Medulla oblongata (tissue), 1 donor: ENCODE results near the gene MAN1A1.

Source experiments
- DNase-seq: peaks from one replicate; pipeline ENCODE4 v3.0.0-alpha.2; 2015; ENCODE audit errors: extremely low spot score

MAN1A1 gene

GRCh38 chr6:119270545-119270944 lies 79.0 kb downstream of the MAN1A1 start:
- DNase-seq = no peak

DNA sequence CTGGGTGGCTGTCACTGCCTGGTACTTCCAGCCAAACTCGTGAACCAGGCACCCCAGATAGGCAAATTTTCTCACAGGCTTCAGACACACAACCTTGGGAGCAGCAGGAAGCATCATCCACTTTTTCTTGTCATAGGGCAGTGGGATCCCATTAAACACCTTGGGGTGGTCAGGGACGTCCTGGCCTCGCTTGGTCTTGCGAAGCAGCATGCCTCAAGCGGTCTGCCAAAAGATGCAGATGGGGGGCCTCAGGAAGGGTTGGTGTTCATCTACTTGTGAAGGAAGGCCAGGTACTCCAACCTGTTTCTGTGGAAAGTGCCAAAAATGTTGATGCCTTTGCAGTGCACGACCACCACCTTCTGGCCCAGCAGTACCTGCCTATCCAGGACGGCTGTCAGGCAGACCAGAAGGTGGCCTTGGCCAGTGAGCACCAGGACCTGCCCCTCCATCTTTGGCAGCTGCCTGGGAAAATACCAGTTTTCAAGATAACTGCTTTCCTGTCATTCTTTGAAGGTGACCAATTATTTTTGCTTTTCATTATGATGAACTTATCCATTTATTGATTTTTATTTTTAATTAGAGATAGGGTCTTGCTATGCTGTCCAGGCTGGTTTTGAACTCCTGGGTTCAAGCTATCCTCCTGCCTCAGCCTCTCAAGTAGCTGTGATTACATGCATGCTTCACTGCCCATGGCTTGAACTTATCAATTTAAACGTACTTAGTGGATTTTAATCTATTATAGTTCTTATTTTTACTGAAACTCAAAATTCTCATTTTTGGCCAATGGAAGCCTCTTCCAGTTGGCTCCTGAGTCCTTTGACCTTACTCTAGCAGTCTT lies 80.1 kb downstream of the MAN1A1 start:
- no peak for DNase-seq

- DNase-seq = no peak
Measured at GRCh38 chr6:119267126-119267905, 82.2 kb downstream of the MAN1A1 start.

DNA sequence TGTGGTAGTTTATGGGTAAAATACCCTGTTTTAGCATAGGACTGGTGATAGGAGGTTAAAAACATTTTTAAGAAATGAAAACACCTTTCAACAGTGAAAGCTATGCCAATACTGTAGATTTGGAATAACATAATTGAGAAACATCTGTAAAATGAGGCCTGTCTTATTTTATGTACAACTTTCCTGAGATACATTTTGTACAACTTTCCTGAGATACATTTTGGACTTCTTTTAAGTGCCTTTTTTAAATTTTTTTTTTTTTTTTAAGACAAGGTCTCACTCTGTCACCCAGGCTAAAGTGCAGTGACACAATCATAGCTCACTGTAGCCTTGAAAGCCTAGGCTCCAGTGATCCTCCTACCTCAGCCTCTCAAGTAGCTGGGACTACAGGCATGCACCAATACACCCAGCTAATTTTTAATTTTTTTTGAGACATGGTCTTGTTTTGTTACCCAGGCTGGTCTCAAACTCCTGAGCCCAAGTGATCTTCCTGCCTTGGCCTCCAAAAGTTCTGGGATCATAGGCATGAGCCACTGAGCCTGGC lies 84.6 kb downstream of the MAN1A1 start:
- no peak for DNase-seq

DNA sequence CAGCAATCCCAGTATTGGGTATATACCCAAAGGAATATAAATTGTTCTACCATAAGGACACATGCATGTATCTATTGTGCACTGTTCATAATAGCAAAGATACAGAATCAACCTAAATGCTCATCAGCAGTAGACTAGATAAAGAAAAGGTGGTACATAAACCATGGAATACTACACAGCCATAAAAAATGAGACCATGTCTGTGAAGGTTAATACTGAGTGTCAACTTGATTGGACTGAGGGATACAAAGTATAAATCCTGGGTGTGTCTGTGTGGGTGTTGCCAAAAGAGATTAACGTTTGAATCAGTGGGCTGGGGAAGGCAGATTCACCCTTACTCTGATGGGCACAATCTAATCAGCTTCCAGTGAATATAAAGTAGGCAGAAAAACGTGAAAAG lies 86.9 kb downstream of the MAN1A1 start:
- DNase-seq = no peak

- DNase-seq = no peak
Measured at GRCh38 chr6:119261944-119262284, 87.6 kb downstream of the MAN1A1 start.

GRCh38 chr6:119259027-119259426 lies 90.5 kb downstream of the MAN1A1 start:
- no peak for DNase-seq

- DNase-seq = no peak
Measured at GRCh38 chr6:119257726-119258125, 91.8 kb downstream of the MAN1A1 start.

DNA sequence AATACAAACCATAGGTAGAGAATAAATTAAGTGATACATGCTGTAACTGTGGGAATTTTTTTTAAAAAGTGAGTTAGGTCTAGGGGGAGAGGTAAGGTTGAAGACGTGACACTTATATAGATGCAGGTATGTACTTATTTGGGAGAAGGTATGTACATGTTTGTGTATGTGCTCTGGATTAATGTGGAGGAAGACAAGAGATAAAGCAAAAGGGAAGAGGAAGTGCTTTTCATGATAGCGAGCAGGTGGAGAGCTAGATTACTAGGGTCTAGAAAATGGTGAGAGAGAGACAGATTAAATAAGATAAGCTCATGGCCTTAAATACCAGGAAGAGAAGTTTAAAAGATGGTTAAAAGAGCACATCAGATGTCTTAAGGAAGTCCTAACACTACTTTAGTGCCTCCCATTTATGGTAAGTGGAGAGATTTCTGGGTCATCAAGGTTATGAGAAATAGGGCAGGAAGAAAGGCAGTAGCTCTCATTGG lies 92.5 kb downstream of the MAN1A1 start:
- no peak for DNase-seq

GRCh38 chr6:119256392-119256791 lies 93.2 kb downstream of the MAN1A1 start:
- no peak for DNase-seq

- DNase-seq = no peak
Measured at GRCh38 chr6:119255492-119255891, 94.1 kb downstream of the MAN1A1 start.

DNA sequence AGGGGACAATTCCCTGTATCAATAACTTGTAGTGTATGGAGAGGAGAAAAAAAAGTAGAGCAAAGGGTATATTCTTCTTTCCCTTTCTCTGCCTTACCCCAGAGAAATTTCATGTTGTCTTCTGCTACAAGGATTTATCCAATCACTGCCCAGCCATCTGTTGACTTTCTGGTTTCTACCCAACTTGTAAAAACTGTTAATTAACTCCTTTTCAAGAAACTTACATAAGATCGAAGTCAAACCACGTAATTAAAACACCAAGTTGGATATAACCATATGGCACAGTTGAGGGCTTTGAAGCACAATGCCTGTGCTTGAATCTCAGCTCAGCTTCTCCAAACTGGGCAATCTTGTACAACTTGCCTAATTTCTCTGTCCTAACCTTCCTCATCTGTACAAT lies 99.5 kb downstream of the MAN1A1 start:
- DNase-seq = no peak

GRCh38 chr6:119249319-119249718 lies 100.2 kb downstream of the MAN1A1 start:
- no peak for DNase-seq

DNA sequence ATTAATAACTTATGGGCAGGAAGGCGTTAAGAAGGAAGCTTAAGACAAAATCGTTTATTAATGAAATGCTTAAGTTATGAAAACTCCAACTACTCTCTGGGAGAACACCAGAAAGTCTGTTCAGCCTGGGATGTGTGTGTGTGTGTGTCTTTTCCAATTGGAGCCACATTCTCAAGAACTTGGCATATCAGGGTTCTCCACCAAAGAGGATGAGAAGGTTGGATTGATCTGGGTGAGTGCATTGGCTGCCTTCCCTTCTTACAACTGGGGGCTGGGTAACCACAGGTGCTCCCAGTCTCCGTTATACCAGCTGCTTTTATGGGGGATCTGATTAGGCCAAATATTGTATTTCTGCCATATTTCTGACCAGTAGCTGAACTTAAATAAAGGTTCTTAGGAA lies 102.1 kb downstream of the MAN1A1 start:
- DNase-seq = no peak

DNA sequence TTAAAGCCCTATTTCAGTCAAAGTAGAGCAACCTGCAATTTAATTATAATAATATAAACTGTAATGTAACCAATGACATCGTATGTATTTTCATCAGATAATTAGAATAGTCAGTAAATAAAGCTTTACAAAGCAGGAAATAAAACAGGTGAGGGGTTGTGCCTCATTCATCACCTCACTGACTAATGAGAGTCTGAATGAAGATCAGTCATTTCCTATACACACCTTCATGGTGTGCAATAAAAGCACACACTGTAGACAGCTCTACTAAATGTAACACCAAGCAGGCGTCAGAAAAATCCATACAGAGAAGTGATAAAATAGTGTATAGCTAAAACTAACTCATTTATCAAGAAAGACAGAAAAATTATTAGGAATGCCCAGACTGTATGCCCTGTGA lies 105.9 kb downstream of the MAN1A1 start:
- DNase-seq = no peak

DNA sequence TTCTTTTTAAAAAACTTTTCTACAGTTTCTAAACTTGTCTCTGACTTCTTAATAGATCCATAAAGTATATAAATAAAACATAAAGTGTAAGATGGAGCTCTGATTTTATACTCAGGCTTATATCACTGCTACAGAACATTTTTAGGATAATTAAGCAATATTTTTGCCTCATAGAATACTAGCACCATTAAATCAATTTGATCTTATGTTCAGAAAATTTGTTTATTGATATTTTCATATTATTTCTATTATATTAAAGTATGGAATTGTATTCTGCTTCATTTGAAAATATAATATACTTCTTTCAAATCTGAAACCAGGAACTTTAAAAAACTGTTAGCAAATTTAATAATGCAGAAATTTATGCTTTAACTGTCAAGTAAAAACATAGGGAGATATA lies 106.5 kb downstream of the MAN1A1 start:
- no peak for DNase-seq

DNA sequence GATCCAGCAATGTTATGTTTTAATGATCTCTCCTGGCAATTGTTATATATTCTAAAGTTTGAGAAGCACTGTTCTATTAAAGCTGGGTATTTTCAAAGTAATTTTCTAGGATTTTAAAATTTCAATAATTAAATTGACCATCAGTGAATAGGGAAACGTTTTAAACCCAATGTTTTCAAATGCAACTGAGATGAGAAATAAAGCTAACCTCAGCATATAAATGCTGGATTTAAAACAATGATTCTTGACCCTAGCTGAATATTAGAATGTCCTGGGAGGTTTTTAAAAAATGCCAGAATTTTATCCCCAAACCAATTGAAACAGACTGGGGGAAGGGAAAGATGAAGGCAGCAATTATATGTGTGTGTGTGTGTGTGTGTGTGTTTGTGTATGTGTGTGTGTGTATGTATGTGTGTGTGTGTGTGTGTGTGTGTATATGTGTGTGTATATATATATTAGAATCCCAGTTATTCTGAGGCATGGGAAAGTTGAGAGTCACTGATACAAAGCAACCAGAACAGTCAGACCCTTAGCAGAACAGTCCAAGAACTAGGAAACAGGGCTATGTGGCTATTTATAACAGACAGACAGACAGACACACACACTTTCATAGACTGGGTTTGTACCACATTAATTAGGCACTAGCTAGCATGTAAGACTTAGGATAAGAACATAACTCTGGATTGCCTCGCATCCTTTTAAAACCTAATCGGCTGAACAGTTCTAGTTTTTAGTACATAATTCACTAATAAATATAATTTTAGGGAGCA lies 107.8 kb downstream of the MAN1A1 start:
- DNase-seq = no peak

GRCh38 chr6:119241111-119241465 lies 108.5 kb downstream of the MAN1A1 start:
- DNase-seq = peak; percentile 4

DNA sequence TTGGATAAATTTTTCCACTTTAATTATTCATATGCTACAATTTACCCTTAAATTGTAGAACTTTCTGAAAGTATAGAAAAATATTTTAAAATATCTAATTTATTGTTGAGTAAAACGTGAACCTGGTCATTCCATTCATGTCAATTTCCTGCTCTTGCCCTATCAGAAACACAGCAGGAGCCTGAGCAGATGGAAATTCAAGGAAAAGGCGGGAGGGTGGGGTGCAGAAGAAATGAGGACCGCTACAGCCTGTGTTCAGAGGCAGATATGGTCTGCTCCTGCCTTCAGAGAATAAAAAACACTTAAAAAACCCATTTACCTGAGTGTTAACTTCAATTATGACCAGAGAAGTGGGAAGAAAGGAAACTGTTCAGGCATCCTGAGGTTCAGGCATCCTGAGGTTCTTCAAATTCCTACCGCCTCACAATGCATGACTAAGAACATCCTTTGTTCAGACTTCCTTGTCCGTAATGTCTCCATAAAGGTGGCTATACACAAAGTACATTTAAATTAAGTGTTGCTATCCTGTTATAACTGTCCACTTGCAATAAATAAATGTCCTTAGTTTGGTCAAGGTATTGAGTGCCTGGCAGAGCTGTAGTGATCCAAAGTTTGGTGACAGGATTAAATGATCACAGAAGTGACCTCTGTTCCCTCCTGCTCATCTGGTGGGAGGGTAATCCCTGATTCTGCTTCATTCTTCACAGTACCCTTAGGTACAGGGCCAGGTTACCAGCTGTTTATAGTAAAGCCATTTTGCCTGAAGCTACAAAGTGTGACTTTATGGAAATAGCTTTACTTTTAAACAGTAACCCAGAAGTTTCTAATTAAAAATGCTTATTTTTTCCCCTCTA lies 109.1 kb downstream of the MAN1A1 start:
- DNase-seq = no peak

DNA sequence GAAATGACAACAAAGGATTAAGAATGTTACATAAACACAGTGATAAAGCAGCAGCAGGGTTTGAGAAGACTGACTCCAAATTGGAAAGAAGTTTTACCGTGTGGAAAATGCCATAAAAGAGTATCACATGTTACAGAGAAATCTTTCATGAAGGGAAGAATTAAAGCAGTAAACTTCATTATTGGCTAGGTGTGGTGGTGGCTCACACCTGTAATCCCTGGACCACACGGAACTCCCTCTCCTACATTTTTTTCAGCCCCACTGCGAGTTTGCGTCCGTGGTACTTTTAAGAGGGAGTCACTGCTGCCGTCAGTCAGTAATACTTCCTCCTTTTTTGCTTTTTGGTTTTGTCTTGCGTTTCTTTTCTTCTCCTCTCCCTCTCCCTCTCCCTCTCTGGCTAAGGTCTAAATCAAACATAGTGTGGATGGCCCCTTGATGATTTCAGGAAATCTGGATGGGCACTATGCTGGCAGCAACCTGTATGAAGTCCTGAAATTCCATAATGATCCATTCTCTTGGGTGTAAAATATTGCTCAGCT lies 112.3 kb downstream of the MAN1A1 start:
- no peak for DNase-seq

DNA sequence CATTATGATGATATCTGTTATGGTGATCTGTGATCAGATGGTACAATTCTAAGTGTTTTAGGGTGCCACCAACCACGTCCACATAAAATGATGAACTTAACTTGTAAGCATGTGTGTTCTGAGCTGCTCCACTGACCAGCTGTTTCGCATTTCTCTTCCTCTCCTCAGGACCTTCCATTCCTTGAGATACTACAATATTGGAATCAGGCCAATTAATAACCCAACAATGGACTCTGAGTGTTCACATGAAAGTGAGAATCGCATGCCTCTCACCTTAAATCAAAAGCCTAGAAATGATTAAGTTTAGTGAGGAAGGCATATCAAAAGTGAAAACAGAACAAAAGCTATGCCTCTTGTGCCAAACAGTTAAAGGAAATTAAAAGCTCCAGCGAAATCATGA lies 114.6 kb downstream of the MAN1A1 start:
- no peak for DNase-seq
